HFFc6 (cell line): ENCODE results near the gene GNAS. TPM values are rescaled to one million over a fixed set of nuclear protein-coding genes. Genes with fewer than 3 reads are reported as not detected.

ENCODE experiments used
- DNase-seq: peaks from one replicate; pipeline ENCODE4 v3.0.0-alpha.2; 2018
- H3K27ac Mint-ChIP-seq: 2 replicates; pipeline ENCODE4 v1.8.0; 2020; ENCODE audit warnings: mild to moderate bottlenecking, mixed read lengths
- H3K27me3 Mint-ChIP-seq: 2 replicates; pipeline ENCODE4 v1.8.0; 2021; ENCODE audit warnings: mild to moderate bottlenecking, moderate library complexity, mixed read lengths; ENCODE audit not compliant: insufficient read depth
- H3K36me3 Mint-ChIP-seq: 2 replicates; pipeline ENCODE4 v1.8.0; 2021; ENCODE audit warnings: low read depth, mixed read lengths
- H3K4me1 Mint-ChIP-seq: 2 replicates; pipeline ENCODE4 v1.8.0; 2020; ENCODE audit warnings: low read depth, mixed read lengths
- H3K4me3 Mint-ChIP-seq: 2 replicates; pipeline ENCODE4 v1.8.0; 2020; ENCODE audit warnings: mild to moderate bottlenecking, moderate library complexity, mixed read lengths
- H3K9me3 Mint-ChIP-seq: 2 replicates; pipeline ENCODE4 v1.8.0; 2020; ENCODE audit warnings: mild to moderate bottlenecking, mixed read lengths
- total RNA-seq, 6 experiments: library from RNA; stranded (reverse); fragmentation: NEBNext Ultra II Directional; extraction: Animal tissue kit (Norgen Biotek cat#: 25700); gene quantifications; 2 replicates in 1 of 6; 3 replicates in 5 of 6; pipeline ENCODE4 v1.2.3, GENCODE V29; 2021
- TF ChIP-seq, protein P1 (sequence below): fragments of 200-600 bp; sonication (generic); IDR thresholded peaks from 2 replicates; pipeline ENCODE4 v1.5.0; 2021; ENCODE audit warnings: antibody characterized with exemption, mild to moderate bottlenecking

GNAS gene
- total RNA-seq, 6 experiments from 2014 or later, result 820 to 1,032 (median 914) TPM

DNA sequence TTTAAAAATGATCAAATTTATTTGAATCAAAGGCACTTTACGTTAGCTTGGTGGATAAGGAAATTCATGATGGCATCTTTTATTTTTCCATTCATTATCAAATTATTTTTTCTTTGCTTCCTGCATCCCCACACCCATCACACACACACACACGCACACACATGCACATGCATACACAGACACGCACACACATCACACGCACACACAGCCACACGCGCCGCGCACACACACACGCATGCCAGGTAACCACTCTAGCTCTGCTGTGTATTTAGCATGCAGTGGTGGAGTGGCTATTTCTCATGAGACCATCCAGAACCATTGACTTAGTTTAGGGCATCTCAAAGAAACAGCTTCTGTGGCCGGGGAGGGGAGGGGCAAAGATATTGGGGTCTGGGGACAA lies 47.0 kb downstream of the GNAS start:
- H3K27me3 Mint-ChIP-seq, result 0 out of 2 replicates have a peak, but pooled peaks cover 1% of the 10 kb centered on the region
- H3K9me3 Mint-ChIP-seq, result no peaks in the 10 kb centered on the region
- DNase-seq, result no peak
- H3K4me1 Mint-ChIP-seq, result peaks cover 68% of the 10 kb centered on the region
- H3K4me3 Mint-ChIP-seq, result no peak overlapping the region
- TF ChIP-seq, protein P1, sequence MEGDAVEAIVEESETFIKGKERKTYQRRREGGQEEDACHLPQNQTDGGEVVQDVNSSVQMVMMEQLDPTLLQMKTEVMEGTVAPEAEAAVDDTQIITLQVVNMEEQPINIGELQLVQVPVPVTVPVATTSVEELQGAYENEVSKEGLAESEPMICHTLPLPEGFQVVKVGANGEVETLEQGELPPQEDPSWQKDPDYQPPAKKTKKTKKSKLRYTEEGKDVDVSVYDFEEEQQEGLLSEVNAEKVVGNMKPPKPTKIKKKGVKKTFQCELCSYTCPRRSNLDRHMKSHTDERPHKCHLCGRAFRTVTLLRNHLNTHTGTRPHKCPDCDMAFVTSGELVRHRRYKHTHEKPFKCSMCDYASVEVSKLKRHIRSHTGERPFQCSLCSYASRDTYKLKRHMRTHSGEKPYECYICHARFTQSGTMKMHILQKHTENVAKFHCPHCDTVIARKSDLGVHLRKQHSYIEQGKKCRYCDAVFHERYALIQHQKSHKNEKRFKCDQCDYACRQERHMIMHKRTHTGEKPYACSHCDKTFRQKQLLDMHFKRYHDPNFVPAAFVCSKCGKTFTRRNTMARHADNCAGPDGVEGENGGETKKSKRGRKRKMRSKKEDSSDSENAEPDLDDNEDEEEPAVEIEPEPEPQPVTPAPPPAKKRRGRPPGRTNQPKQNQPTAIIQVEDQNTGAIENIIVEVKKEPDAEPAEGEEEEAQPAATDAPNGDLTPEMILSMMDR, result no peak
- H3K36me3 Mint-ChIP-seq, result peaks cover 45% of the 10 kb centered on the region
- peak overlapping the region; percentile 27; the same call in 1 of the 2 replicates for H3K27ac Mint-ChIP-seq

- H3K4me3 Mint-ChIP-seq, result no peak overlapping the region; the same call in 1 of the 2 replicates
- no peak overlapping the region for H3K27ac Mint-ChIP-seq
Measured at GRCh38 chr20:58900397-58900796, 47.9 kb downstream of the GNAS start.

GRCh38 chr20:58901488-58902402 lies 49.2 kb downstream of the GNAS start:
- TF ChIP-seq, protein P1, result no peak
- Mint-ChIP-seq H3K27ac (no peak overlapping the region), H3K4me3 (no peak overlapping the region), H3K27me3 (peaks cover 1% of the 10 kb centered on the region; the same call in 1 of the 2 replicates), H3K9me3 (no peaks in the 10 kb centered on the region), H3K4me1 (peaks cover 66% of the 10 kb centered on the region), H3K36me3 (peaks cover 55% of the 10 kb centered on the region)
- no peak for DNase-seq

More at GRCh38 chr20:58900397-58900796, 47.9 kb downstream of the GNAS start:
- DNase-seq, result no peak
- TF ChIP-seq, protein P1, result no peak
- Mint-ChIP-seq H3K27me3 (peaks cover 1% of the 10 kb centered on the region; the same call in 1 of the 2 replicates), H3K4me1 (peaks cover 66% of the 10 kb centered on the region), H3K9me3 (no peaks in the 10 kb centered on the region), H3K36me3 (peaks cover 53% of the 10 kb centered on the region)

- no peak overlapping the region for H3K27ac Mint-ChIP-seq
- H3K4me1 Mint-ChIP-seq, result peaks cover 67% of the 10 kb centered on the region
- H3K9me3 Mint-ChIP-seq, result no peaks in the 10 kb centered on the region
- no peaks in the 10 kb centered on the region; the same call in 1 of the 2 replicates for H3K27me3 Mint-ChIP-seq
- DNase-seq, result no peak
- peaks cover 60% of the 10 kb centered on the region for H3K36me3 Mint-ChIP-seq
- TF ChIP-seq, protein P1, result no peak
- no peak overlapping the region for H3K4me3 Mint-ChIP-seq
Measured at GRCh38 chr20:58903614-58904013, 51.1 kb downstream of the GNAS start.

GRCh38 chr20:58905236-58905635 lies 52.7 kb downstream of the GNAS start:
- TF ChIP-seq, protein P1, result no peak
- Mint-ChIP-seq H3K27ac (peak overlapping the region; percentile 51; the same call in 1 of the 2 replicates), H3K9me3 (no peaks in the 10 kb centered on the region), H3K4me1 (peaks cover 50% of the 10 kb centered on the region), H3K27me3 (no peaks in the 10 kb centered on the region; the same call in 1 of the 2 replicates), H3K36me3 (peaks cover 59% of the 10 kb centered on the region), H3K4me3 (no peak overlapping the region)
- DNase-seq, result no peak
